Subcutaneous abdominal adipose tissue (tissue), 5 donors: ENCODE results near the gene FAM83D.

Experiments used
- H3K27ac ChIP-seq: one replicate; pipeline ENCODE4 v1.7.0; 2013; ENCODE audit warnings: low read depth, mild to moderate bottlenecking, inconsistent platforms, low read length, moderate library complexity
- H3K27me3 ChIP-seq, 5 donors: one replicate each; pipeline ENCODE4 v1.7.0; 2013; ENCODE audit warnings: low read length in 5 of 5, inconsistent platforms in 1 of 5; ENCODE audit not compliant: control insufficient read depth in 5 of 5, insufficient read depth in 4 of 5
- H3K36me3 ChIP-seq, 5 donors: one replicate each; pipeline ENCODE4 v1.7.0; 2013; ENCODE audit warnings: low read length in 5 of 5; ENCODE audit not compliant: control insufficient read depth in 5 of 5, insufficient read depth in 5 of 5
- H3K4me1 ChIP-seq, 5 donors: one replicate each; pipeline ENCODE4 v1.7.0; 2013; ENCODE audit warnings: low read length in 5 of 5, mild to moderate bottlenecking in 3 of 5, moderate library complexity in 1 of 5; ENCODE audit not compliant: control insufficient read depth in 5 of 5, insufficient read depth in 5 of 5
- H3K4me3 ChIP-seq, 5 donors: one replicate each; pipeline ENCODE4 v1.7.0; 2013; ENCODE audit warnings: low read length in 5 of 5, low read depth in 1 of 5
- H3K9ac ChIP-seq, 5 donors: one replicate each; pipeline ENCODE4 v1.7.0; 2013; ENCODE audit warnings: low read length in 5 of 5, mild to moderate bottlenecking in 4 of 5, moderate library complexity in 3 of 5
- H3K9me3 ChIP-seq, 5 donors: one replicate each; pipeline ENCODE4 v1.7.0; 2013; ENCODE audit warnings: low read length in 5 of 5; ENCODE audit not compliant: control insufficient read depth in 5 of 5
- donor health status: healthy.
- donor health status: healthy.
- donor health status: healthy.
- donor health status: healthy.
- donor health status: healthy.

FAM83D gene

DNA sequence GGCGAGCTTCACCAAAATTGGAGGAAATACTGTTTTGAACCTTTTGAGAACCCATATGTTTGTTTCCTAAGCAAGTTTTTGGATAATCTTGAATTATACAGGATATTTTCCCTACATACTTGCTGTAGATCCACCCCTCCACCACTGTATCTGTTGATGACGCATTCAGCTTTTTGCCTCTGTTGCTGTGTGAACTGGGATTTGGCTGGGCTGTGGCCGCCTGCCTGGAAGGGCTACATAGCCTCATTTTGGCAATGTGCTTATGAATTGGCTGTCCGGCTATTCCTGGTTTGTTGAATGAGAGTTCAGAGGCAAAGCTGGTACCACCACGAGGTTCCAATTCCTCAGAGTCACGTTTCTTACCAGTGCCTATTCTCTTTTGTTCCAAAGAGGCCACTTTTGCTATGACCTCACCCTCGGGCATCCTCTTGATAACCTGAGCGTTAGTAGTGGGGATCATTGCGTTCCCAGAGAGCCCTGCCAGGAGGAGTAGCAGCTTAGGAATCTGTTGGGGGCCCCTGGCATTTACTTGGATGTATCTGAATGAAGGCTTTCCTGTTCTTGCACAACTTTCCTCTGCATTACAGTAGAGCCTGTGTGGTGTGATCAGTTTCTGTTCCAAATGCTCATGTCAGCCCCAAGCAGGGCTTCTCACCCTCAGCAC lies 6.4 kb downstream of the FAM83D start:
- no peak overlapping the region for H3K4me3 ChIP-seq
- no peaks in the 10 kb centered on the region for H3K36me3 ChIP-seq
- no peak overlapping the region for H3K9ac ChIP-seq
- peaks cover 0 to 6% (median 0%) of the 10 kb centered on the region in 5 donors for H3K4me1 ChIP-seq
- no peak overlapping the region for H3K27ac ChIP-seq
- H3K9me3 ChIP-seq: no peaks in the 10 kb centered on the region
- H3K27me3 ChIP-seq: peaks cover 0 to 13% (median 0%) of the 10 kb centered on the region in 5 donors

GRCh38 chr20:38934530-38934929 lies 8.3 kb downstream of the FAM83D start:
- Histone ChIP-seq H3K4me1 (no peaks in the 10 kb centered on the region), H3K36me3 (no peaks in the 10 kb centered on the region), H3K9me3 (no peaks in the 10 kb centered on the region), H3K4me3 (no peak overlapping the region), H3K27me3 (peaks cover 0 to 2% (median 0%) of the 10 kb centered on the region in 5 donors), H3K27ac (no peak overlapping the region), H3K9ac (no peak overlapping the region)

- Histone ChIP-seq H3K4me1 (no peaks in the 10 kb centered on the region), H3K9ac (no peak overlapping the region), H3K27me3 (no peaks in the 10 kb centered on the region), H3K27ac (no peak overlapping the region), H3K36me3 (no peaks in the 10 kb centered on the region), H3K9me3 (no peaks in the 10 kb centered on the region), H3K4me3 (no peak overlapping the region)
Measured at GRCh38 chr20:38935285-38935684, 9.1 kb downstream of the FAM83D start.

- no peak overlapping the region for H3K4me3 ChIP-seq
- no peak overlapping the region for H3K9ac ChIP-seq
- H3K27me3 ChIP-seq: no peaks in the 10 kb centered on the region
- H3K27ac ChIP-seq: no peak overlapping the region
- no peaks in the 10 kb centered on the region for H3K4me1 ChIP-seq
- no peaks in the 10 kb centered on the region for H3K36me3 ChIP-seq
- no peaks in the 10 kb centered on the region for H3K9me3 ChIP-seq
Measured at GRCh38 chr20:38935967-38936407, 9.8 kb downstream of the FAM83D start.

- Histone ChIP-seq H3K27me3 (no peaks in the 10 kb centered on the region), H3K9me3 (no peaks in the 10 kb centered on the region), H3K27ac (no peak overlapping the region), H3K9ac (no peak overlapping the region), H3K4me3 (no peak overlapping the region), H3K36me3 (no peaks in the 10 kb centered on the region), H3K4me1 (no peaks in the 10 kb centered on the region)
Measured at GRCh38 chr20:38937000-38937399, 10.8 kb downstream of the FAM83D start.

GRCh38 chr20:38937978-38938473 lies 11.8 kb downstream of the FAM83D start:
- Histone ChIP-seq H3K4me1 (no peaks in the 10 kb centered on the region), H3K27me3 (no peaks in the 10 kb centered on the region), H3K9me3 (no peaks in the 10 kb centered on the region), H3K4me3 (no peak overlapping the region), H3K27ac (no peak overlapping the region), H3K36me3 (no peaks in the 10 kb centered on the region), H3K9ac (no peak overlapping the region)

- no peak overlapping the region for H3K4me3 ChIP-seq
- no peak overlapping the region for H3K27ac ChIP-seq
- H3K9me3 ChIP-seq: no peaks in the 10 kb centered on the region
- H3K9ac ChIP-seq: no peak overlapping the region
- H3K36me3 ChIP-seq: no peaks in the 10 kb centered on the region
- no peaks in the 10 kb centered on the region for H3K4me1 ChIP-seq
- H3K27me3 ChIP-seq: no peaks in the 10 kb centered on the region
Measured at GRCh38 chr20:38939686-38940085, 13.5 kb downstream of the FAM83D start.

DNA sequence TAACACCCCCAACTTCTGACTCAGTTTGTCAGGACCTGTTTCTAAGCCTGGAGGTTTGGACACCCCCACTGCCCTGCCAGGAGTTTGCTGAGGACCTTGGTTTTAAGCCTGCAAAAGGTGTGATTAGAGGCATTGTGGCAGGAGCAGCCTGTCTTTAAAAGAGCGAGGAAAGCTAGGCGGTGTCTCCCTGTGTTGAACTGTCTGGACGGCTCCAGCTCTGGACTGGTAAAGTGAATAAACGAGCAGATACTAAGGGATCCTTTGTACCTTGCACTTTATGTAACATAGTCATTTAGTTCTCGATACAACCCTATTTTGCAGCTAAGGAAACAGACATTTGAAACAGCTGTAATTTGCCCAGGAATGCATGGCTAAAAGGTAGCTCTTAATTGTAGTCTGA lies 14.4 kb downstream of the FAM83D start:
- Histone ChIP-seq H3K4me1 (no peaks in the 10 kb centered on the region), H3K27me3 (no peaks in the 10 kb centered on the region), H3K9ac (no peak overlapping the region), H3K36me3 (no peaks in the 10 kb centered on the region), H3K9me3 (no peaks in the 10 kb centered on the region), H3K27ac (no peak overlapping the region), H3K4me3 (no peak overlapping the region)

GRCh38 chr20:38941726-38942389 lies 15.6 kb downstream of the FAM83D start:
- Histone ChIP-seq H3K4me3 (no peak overlapping the region), H3K4me1 (no peaks in the 10 kb centered on the region), H3K36me3 (no peaks in the 10 kb centered on the region), H3K27me3 (no peaks in the 10 kb centered on the region), H3K9me3 (no peaks in the 10 kb centered on the region), H3K9ac (no peak overlapping the region), H3K27ac (no peak overlapping the region)

- Histone ChIP-seq H3K4me1 (no peaks in the 10 kb centered on the region), H3K9ac (no peak overlapping the region), H3K27me3 (no peaks in the 10 kb centered on the region), H3K4me3 (no peak overlapping the region), H3K27ac (no peak overlapping the region), H3K36me3 (no peaks in the 10 kb centered on the region), H3K9me3 (no peaks in the 10 kb centered on the region)
Measured at GRCh38 chr20:38945012-38945411, 18.8 kb downstream of the FAM83D start.
